Liver (tissue), 3 donors: Measurements from ENCODE around the gene DENND4A.

Source experiments
- HNF4G ChIP-seq: IDR thresholded peaks from 2 replicates; pipeline ENCODE4 v1.6.1; 2016; ENCODE audit warnings: antibody characterized with exemption
- RAD21 ChIP-seq, 2 donors: IDR thresholded peaks; 2 replicates each; pipeline ENCODE4 v1.6.1; 2016; ENCODE audit warnings: antibody characterized with exemption in 2 of 2, mild to moderate bottlenecking in 2 of 2
- SP1 ChIP-seq: IDR thresholded peaks from 2 replicates; pipeline ENCODE4 v1.6.1; 2018; ENCODE audit warnings: antibody characterized with exemption, mild to moderate bottlenecking
- TAF1 ChIP-seq: conservative IDR thresholded peaks from 2 replicates; pipeline ENCODE4 v1.6.1; 2016; ENCODE audit warnings: antibody characterized with exemption, mild to moderate bottlenecking
- TF ChIP-seq, protein P1 (sequence below): IDR thresholded peaks from 2 replicates; pipeline ENCODE4 v1.6.1; 2016; ENCODE audit warnings: antibody characterized with exemption
- TF ChIP-seq, protein P2 (sequence below): fragments of 150-350 bp; IDR thresholded peaks from 2 replicates; pipeline ENCODE4 v1.5.1; 2017; ENCODE audit warnings: improper control_type of control experiment, low read depth, low read length; ENCODE audit not compliant: missing input control
- donor health status: healthy.
- donor health status: healthy.

DNA sequence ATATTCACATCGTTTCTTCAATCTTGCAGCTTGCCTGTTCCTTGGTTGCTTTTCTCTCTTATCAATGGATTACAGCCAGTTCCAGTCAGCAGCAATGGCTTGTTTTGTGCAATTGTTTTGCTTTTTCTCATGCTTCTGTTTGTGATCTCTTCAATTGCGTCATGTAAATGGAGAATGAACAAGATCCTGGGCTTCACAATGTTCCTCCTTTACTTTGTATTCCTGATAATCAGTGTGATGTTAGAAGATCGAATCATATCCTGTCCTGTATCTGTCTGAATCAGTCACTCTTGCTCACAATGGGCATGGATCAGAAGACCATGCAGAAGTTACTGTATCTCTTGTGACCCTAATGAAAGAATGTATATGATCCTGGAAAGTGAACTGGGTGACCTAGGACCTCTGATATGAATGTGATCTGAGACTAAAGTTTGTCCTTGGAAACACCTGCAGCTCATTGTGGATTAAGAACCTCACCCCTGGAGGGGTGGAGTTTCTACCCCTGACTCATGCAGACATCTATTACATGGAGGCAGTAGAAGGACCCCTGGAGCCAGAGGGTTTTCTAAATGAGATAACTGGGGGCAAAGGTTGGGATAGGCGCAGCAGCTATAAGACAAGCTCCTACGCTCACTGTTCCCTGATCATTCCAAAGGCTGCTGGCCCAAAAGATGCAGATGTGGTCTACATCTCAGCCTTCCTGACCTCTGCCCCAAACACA, 138.1 kb downstream of the DENND4A start:
- TF ChIP-seq, protein P1, sequence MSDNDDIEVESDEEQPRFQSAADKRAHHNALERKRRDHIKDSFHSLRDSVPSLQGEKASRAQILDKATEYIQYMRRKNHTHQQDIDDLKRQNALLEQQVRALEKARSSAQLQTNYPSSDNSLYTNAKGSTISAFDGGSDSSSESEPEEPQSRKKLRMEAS = no peak
- TF ChIP-seq, protein P2, sequence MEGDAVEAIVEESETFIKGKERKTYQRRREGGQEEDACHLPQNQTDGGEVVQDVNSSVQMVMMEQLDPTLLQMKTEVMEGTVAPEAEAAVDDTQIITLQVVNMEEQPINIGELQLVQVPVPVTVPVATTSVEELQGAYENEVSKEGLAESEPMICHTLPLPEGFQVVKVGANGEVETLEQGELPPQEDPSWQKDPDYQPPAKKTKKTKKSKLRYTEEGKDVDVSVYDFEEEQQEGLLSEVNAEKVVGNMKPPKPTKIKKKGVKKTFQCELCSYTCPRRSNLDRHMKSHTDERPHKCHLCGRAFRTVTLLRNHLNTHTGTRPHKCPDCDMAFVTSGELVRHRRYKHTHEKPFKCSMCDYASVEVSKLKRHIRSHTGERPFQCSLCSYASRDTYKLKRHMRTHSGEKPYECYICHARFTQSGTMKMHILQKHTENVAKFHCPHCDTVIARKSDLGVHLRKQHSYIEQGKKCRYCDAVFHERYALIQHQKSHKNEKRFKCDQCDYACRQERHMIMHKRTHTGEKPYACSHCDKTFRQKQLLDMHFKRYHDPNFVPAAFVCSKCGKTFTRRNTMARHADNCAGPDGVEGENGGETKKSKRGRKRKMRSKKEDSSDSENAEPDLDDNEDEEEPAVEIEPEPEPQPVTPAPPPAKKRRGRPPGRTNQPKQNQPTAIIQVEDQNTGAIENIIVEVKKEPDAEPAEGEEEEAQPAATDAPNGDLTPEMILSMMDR = no peak
- TF ChIP-seq RAD21 (IDR thresholded peaks at IDR 0.05) = no peak
- no peak for TF ChIP-seq TAF1
- no peak for TF ChIP-seq HNF4G
- TF ChIP-seq SP1 = no peak
